ENCODE data around the gene GPD1. TPM values are rescaled to one million over a fixed set of nuclear protein-coding genes. Genes with fewer than 3 reads are reported as not detected.
A peak's percentile ranks its signal among the peaks of the same experiment; 100 is the strongest.
"Not testable (repeated sequence)": the region's sequence is repeated elsewhere in the genome, so short reads cannot be mapped to it uniquely, and the experiment has no call there.

The GPD1 gene
- total and polyA plus RNA-seq, 4 experiments from 2014 or later, result 1.1 to 2.0 TPM; not detected in 2

- H3K27ac ChIP-seq (ENCODE audit: low read depth, low read length); H3K9me3 Mint-ChIP-seq; H3K9me3 ChIP-seq (ENCODE audit: control insufficient read depth in 1 of 2, low read length in 2 of 2); H3K4me1 ChIP-seq (ENCODE audit: insufficient read depth, low read length); H3K27ac Mint-ChIP-seq; H3K4me3 ChIP-seq (ENCODE audit: low read length in 2 of 2); intact Hi-C loops (cut with micrococcal nuclease); DNase-seq; H3K27me3 Mint-ChIP-seq; H3K4me3 Mint-ChIP-seq; H3K27me3 ChIP-seq (ENCODE audit: insufficient read depth, low read length): not testable (repeated sequence)
- peaks cover 0 to 12% of the 10 kb centered on the region in 2 donors for H3K36me3 Mint-ChIP-seq
- H3K36me3 ChIP-seq (ENCODE audit: insufficient read depth, low read length), result peaks cover 11% of the 10 kb centered on the region
- CTCF ChIA-PET (ENCODE audit: partially characterized antibody), result interaction anchor here (1.2 to 2.6 kb wide), 4 partner anchors 11 to 77 kb away, joined by 4 to 14 read pairs (median 8); partner anchors contain the start of gene COX14
- POLR2A ChIA-PET (ENCODE audit: partially characterized antibody), result interaction anchor here (0.7 to 1.3 kb wide), 2 partner anchors 63 to 78 kb away, joined by 3 read pairs; partner anchors contain the start of gene SMARCD1
- H3K4me1 Mint-ChIP-seq, result peaks cover 19 to 31% (median 25%) of the 10 kb centered on the region in 4 donors
These were observed 44.2 kb downstream of the GPD1 start for GRCh38 chr12:50148011-50148410.

DNA sequence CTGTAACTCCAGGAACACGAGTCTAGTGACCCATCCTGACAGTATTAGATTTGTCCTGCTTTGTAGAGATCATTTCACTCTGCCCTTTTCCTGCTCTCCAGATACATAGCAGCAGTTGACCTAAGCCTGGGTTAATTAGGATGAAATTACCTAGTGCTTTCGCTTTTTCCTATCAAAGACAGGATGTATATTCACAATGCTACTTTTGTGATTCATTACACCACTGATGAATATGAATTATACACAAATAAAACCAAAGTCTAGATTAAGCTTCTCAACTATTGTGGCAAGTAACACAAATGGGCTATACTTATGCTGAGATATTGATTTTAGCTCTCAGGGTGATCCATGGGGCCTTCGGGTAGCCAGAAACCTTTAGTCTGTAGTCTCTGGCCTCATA, 45.5 kb downstream of the GPD1 start:
- Mint-ChIP-seq H3K4me1 (peaks cover 20 to 31% (median 25%) of the 10 kb centered on the region in 4 donors), H3K27me3 (no peaks in the 10 kb centered on the region), H3K9me3 (no peaks in the 10 kb centered on the region), H3K36me3 (peaks cover 0 to 8% of the 10 kb centered on the region in 2 donors), H3K4me3 (no peak overlapping the region), H3K27ac (peak overlapping the region in 5 of 7 donors; percentile 22 to 79 (median 68))
- no peaks in the 10 kb centered on the region for H3K9me3 ChIP-seq (ENCODE audit: control insufficient read depth in 1 of 2, low read length in 2 of 2)
- H3K36me3 ChIP-seq (ENCODE audit: insufficient read depth, low read length), result peaks cover 2% of the 10 kb centered on the region
- POLR2A ChIA-PET (ENCODE audit: partially characterized antibody), result interaction anchor here (1.3 kb wide), 1 partner anchor 38 kb away, joined by 4 read pairs; the partner anchor contains the start of gene COX14
- no peak for DNase-seq
- intact Hi-C loops (cut with micrococcal nuclease), result no loop called here
- no peak overlapping the region for H3K27ac ChIP-seq (ENCODE audit: low read depth, low read length)
- peaks cover 6% of the 10 kb centered on the region for H3K4me1 ChIP-seq (ENCODE audit: insufficient read depth, low read length)
- CTCF ChIA-PET (ENCODE audit: partially characterized antibody), result interaction anchor here (1.1 to 1.5 kb wide), 2 partner anchors 13 to 17 kb away, joined by 4 read pairs; no protein-coding TSS in a partner anchor
- H3K4me3 ChIP-seq (ENCODE audit: low read length in 2 of 2), result no peak overlapping the region
- no peaks in the 10 kb centered on the region for H3K27me3 ChIP-seq (ENCODE audit: insufficient read depth, low read length)

DNA sequence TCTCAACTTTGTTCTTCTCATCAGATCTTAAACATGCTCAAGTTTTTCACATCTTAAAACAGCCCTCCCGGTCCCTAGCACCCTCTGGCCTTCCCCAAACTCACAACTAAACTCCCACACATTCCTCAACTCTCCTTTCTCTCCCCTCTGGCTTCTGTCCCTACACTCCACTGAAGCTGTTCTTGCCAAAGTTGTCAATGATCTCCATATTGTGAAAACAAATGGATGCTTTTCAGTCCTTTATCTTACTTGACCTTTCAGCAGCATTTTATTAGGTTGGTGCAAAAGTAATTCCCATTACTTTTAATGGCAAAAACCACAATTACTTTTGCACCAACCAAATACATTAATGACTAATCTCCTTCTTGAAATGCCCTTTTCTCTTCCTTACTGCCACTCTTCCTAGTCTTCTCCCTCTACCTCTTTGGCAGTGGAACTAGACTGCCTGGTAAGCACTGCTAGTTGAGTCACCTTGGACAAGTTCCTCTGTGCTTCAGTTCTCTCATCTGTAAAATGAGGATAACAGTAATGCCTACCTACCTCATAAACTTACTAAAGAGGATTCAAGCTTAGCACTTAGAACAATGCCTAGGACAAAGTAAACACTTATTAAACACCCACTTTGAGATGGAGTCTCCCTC, 47.4 kb downstream of the GPD1 start:
- intact Hi-C loops (cut with micrococcal nuclease), result no loop called here
- Histone ChIP-seq H3K27ac (ENCODE audit: low read depth, low read length) (no peak overlapping the region), H3K4me1 (ENCODE audit: insufficient read depth, low read length) (peaks cover 6% of the 10 kb centered on the region), H3K27me3 (ENCODE audit: insufficient read depth, low read length) (no peaks in the 10 kb centered on the region), H3K36me3 (ENCODE audit: insufficient read depth, low read length) (no peaks in the 10 kb centered on the region), H3K9me3 (ENCODE audit: control insufficient read depth in 1 of 2, low read length in 2 of 2) (no peaks in the 10 kb centered on the region), H3K4me3 (ENCODE audit: low read length in 2 of 2) (no peak overlapping the region)
- Mint-ChIP-seq H3K4me3 (no peak overlapping the region), H3K27me3 (no peaks in the 10 kb centered on the region), H3K4me1 (peaks cover 16 to 22% (median 19%) of the 10 kb centered on the region in 4 donors), H3K9me3 (no peaks in the 10 kb centered on the region), H3K36me3 (peaks cover 0 to 3% of the 10 kb centered on the region in 2 donors), H3K27ac (peak overlapping the region in 5 of 7 donors; percentile 5 to 71 (median 63))
- DNase-seq, result no peak
- ChIA-PET POLR2A (ENCODE audit: partially characterized antibody) (no interaction called here), CTCF (ENCODE audit: partially characterized antibody) (no interaction called here)

DNA sequence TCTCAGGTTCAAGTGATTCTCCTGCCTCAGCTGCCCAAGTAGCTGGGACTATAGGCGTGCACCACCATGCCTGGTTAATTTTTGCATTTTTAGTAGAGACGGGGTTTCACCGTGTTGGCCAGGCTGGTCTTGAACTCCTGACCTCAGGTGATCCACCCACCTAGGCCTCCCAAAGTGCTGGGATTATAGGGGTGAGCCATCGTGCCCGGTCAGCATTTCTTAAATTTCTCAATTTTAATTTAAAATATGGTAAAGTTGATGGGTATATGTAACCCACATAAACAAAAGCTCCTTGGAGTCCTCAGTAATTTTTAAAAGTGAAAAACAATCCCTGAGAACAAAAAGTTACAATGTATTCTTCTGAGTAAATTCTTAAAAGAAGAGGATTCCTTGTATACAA, 51.1 kb downstream of the GPD1 start:
- H3K36me3 ChIP-seq (ENCODE audit: insufficient read depth, low read length); H3K27ac Mint-ChIP-seq; H3K4me3 Mint-ChIP-seq; H3K9me3 ChIP-seq (ENCODE audit: control insufficient read depth in 1 of 2, low read length in 2 of 2); H3K27me3 ChIP-seq (ENCODE audit: insufficient read depth, low read length); H3K4me3 ChIP-seq (ENCODE audit: low read length in 2 of 2); intact Hi-C loops (cut with micrococcal nuclease); H3K4me1 ChIP-seq (ENCODE audit: insufficient read depth, low read length); H3K27me3 Mint-ChIP-seq; H3K9me3 Mint-ChIP-seq; H3K27ac ChIP-seq (ENCODE audit: low read depth, low read length); DNase-seq: not testable (repeated sequence)
- H3K36me3 Mint-ChIP-seq, result peaks cover 11 to 12% of the 10 kb centered on the region in 2 donors
- ChIA-PET POLR2A (ENCODE audit: partially characterized antibody) (interaction anchor here (2.9 kb wide), 1 partner anchor 12 kb away, joined by 10 read pairs; the partner anchor contains the start of gene CERS5), CTCF (ENCODE audit: partially characterized antibody) (interaction anchor here (0.6 to 2.0 kb wide), 8 partner anchors 18 to 455 kb away, joined by 3 to 6 read pairs (median 4); partner anchors contain the start of gene COX14)
- H3K4me1 Mint-ChIP-seq, result peaks cover 21 to 36% (median 28%) of the 10 kb centered on the region in 4 donors

DNA sequence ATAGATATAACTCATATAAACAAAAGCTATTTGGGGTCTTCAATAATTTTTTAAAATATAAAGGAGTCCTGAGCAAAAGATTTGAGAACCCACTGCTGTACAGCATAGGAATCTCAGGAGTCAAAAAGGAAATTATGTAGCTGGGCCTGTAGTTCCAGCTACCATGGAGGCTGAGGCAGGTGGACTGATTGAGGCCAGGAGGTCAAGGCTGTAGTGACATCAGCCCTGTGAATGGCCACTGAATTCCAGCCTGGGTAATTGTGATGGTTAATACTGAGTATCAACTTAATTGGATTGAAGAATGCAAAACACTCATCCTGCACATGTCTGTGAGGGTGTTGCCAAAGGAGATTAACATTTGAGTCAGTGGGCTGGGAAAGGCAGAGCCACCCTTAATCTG, 52.8 kb downstream of the GPD1 start:
- peaks cover 14% of the 10 kb centered on the region for H3K4me1 ChIP-seq (ENCODE audit: insufficient read depth, low read length)
- H3K27me3 ChIP-seq (ENCODE audit: insufficient read depth, low read length), result no peaks in the 10 kb centered on the region
- ChIA-PET POLR2A (ENCODE audit: partially characterized antibody) (interaction anchor here (1.0 to 1.4 kb wide), 2 partner anchors 10 kb away, joined by 3 to 6 read pairs; partner anchors contain the start of gene CERS5), CTCF (ENCODE audit: partially characterized antibody) (interaction anchor here (0.8 to 1.4 kb wide), 4 partner anchors 18 to 47 kb away, joined by 3 to 4 read pairs (median 3); no protein-coding TSS in a partner anchor)
- no peaks in the 10 kb centered on the region for H3K9me3 Mint-ChIP-seq
- no peak overlapping the region for H3K4me3 ChIP-seq (ENCODE audit: low read length in 2 of 2)
- H3K27me3 Mint-ChIP-seq, result no peaks in the 10 kb centered on the region
- peaks cover 15 to 33% (median 23%) of the 10 kb centered on the region in 4 donors for H3K4me1 Mint-ChIP-seq
- peaks cover 12 to 13% of the 10 kb centered on the region in 2 donors for H3K36me3 Mint-ChIP-seq
- no peaks in the 10 kb centered on the region for H3K36me3 ChIP-seq (ENCODE audit: insufficient read depth, low read length)
- no peak overlapping the region for H3K4me3 Mint-ChIP-seq
- DNase-seq, result no peak
- H3K27ac ChIP-seq (ENCODE audit: low read depth, low read length), result no peak overlapping the region
- no peaks in the 10 kb centered on the region for H3K9me3 ChIP-seq (ENCODE audit: control insufficient read depth in 1 of 2, low read length in 2 of 2)
- peak overlapping the region in 2 of 7 donors; percentile 42 to 59 for H3K27ac Mint-ChIP-seq
- intact Hi-C loops (cut with micrococcal nuclease), result no loop called here

DNA sequence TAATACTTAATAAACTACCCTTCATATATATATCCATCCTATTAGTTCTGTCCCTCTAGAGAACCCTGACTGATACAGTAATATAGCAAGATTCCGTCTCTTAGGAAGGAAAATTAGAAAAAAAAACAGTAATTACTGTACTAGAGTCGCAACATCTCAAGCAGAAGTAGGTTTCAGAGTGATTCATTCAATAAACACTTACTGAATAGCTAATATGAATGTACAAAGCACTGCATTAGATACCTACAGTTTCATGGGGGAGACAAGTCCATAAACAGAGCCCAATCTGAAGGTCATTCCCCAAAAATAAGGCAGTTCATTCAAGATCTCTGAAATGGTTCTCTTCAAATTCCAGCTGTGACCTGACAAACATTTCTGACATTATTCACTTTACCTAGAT, 53.5 kb downstream of the GPD1 start:
- POLR2A ChIA-PET (ENCODE audit: partially characterized antibody), result interaction anchor here (1.0 to 1.4 kb wide), 3 partner anchors 10 to 28 kb away, joined by 3 to 6 read pairs (median 4); partner anchors contain the start of gene CERS5
- Histone ChIP-seq H3K9me3 (ENCODE audit: control insufficient read depth in 1 of 2, low read length in 2 of 2) (no peaks in the 10 kb centered on the region), H3K27me3 (ENCODE audit: insufficient read depth, low read length) (no peaks in the 10 kb centered on the region), H3K27ac (ENCODE audit: low read depth, low read length) (no peak overlapping the region), H3K4me1 (ENCODE audit: insufficient read depth, low read length) (peaks cover 17% of the 10 kb centered on the region), H3K4me3 (ENCODE audit: low read length in 2 of 2) (no peak overlapping the region), H3K36me3 (ENCODE audit: insufficient read depth, low read length) (no peaks in the 10 kb centered on the region)
- peaks cover 15 to 33% (median 20%) of the 10 kb centered on the region in 4 donors for H3K4me1 Mint-ChIP-seq
- intact Hi-C loops (cut with micrococcal nuclease), result no loop called here
- H3K27ac Mint-ChIP-seq, result peak overlapping the region in 5 of 7 donors; percentile 9 to 67 (median 49)
- H3K9me3 Mint-ChIP-seq, result no peaks in the 10 kb centered on the region
- CTCF ChIA-PET (ENCODE audit: partially characterized antibody), result interaction anchor here (0.8 to 1.4 kb wide), 3 partner anchors 17 to 25 kb away, joined by 3 read pairs; no protein-coding TSS in a partner anchor
- H3K27me3 Mint-ChIP-seq, result no peaks in the 10 kb centered on the region
- H3K36me3 Mint-ChIP-seq, result peaks cover 12 to 13% of the 10 kb centered on the region in 2 donors
- DNase-seq, result no peak
- H3K4me3 Mint-ChIP-seq, result no peak overlapping the region

GRCh38 chr12:50160643-50161042, 56.8 kb downstream of the GPD1 start:
- CTCF ChIA-PET (ENCODE audit: partially characterized antibody), result interaction anchor here (0.9 to 2.3 kb wide), 4 partner anchors 11 to 73 kb away, joined by 3 to 10 read pairs (median 4); no protein-coding TSS in a partner anchor
- intact Hi-C loops (cut with micrococcal nuclease), result no loop called here

More at GRCh38 chr12:50160643-50161042, 56.8 kb downstream of the GPD1 start:
- Histone ChIP-seq H3K9me3 (ENCODE audit: control insufficient read depth in 1 of 2, low read length in 2 of 2) (no peaks in the 10 kb centered on the region), H3K4me1 (ENCODE audit: insufficient read depth, low read length) (peaks cover 31% of the 10 kb centered on the region), H3K27me3 (ENCODE audit: insufficient read depth, low read length) (no peaks in the 10 kb centered on the region), H3K27ac (ENCODE audit: low read depth, low read length) (no peak overlapping the region), H3K36me3 (ENCODE audit: insufficient read depth, low read length) (no peaks in the 10 kb centered on the region), H3K4me3 (ENCODE audit: low read length in 2 of 2) (no peak overlapping the region)
- Mint-ChIP-seq H3K4me3 (no peak overlapping the region), H3K27ac (peak overlapping the region in 5 of 7 donors; percentile 1 to 82 (median 12)), H3K27me3 (no peaks in the 10 kb centered on the region), H3K9me3 (no peaks in the 10 kb centered on the region), H3K4me1 (peaks cover 21 to 45% (median 31%) of the 10 kb centered on the region in 4 donors), H3K36me3 (peaks cover 12 to 13% of the 10 kb centered on the region in 2 donors)
- POLR2A ChIA-PET (ENCODE audit: partially characterized antibody), result interaction anchor here (1.2 kb wide), 2 partner anchors 8 to 14 kb away, joined by 3 to 4 read pairs; no protein-coding TSS in a partner anchor
- DNase-seq, result no peak
